G401.6 (cell line): Measurements from ENCODE around the gene APOL2.
"Not testable (repeated sequence)": the region's sequence is repeated elsewhere in the genome, so short reads cannot be mapped to it uniquely, and the experiment has no call there.

ENCODE experiments used
- FAIRE-seq: peaks from 2 replicates; lab custom pipeline; 2012; peaks lifted over from hg19 to GRCh38; lab: Jason Lieb, UNC

APOL2 gene

GRCh38 chr22:36239401-36240171 lies at the start of gene APOL2:
Gene APOL2 (minus strand): TSS chr22:36239527. CDS start chr22:36233162, 6,365 bp downstream.
- FAIRE-seq = peak; percentile 96

- FAIRE-seq = no peak
Observed at GRCh38 chr22:36288571-36289405, 49.5 kb upstream of the APOL2 start.

- FAIRE-seq = no peak
Observed at GRCh38 chr22:36287881-36288515, 48.7 kb upstream of the APOL2 start.

GRCh38 chr22:36286096-36286957 lies 47.0 kb upstream of the APOL2 start:
- FAIRE-seq = peak; percentile 78

- FAIRE-seq = no peak
Observed at GRCh38 chr22:36285545-36285944, 46.2 kb upstream of the APOL2 start.

- no peak for FAIRE-seq
Observed at GRCh38 chr22:36285017-36285416, 45.7 kb upstream of the APOL2 start.

- FAIRE-seq = no peak
Observed at GRCh38 chr22:36284171-36284571, 44.8 kb upstream of the APOL2 start.

- FAIRE-seq = no peak
Observed at GRCh38 chr22:36282328-36282831, 43.1 kb upstream of the APOL2 start.

- no peak for FAIRE-seq
Observed at GRCh38 chr22:36281781-36282327, 42.5 kb upstream of the APOL2 start.

- FAIRE-seq = no peak
Observed at GRCh38 chr22:36280379-36280778, 41.1 kb upstream of the APOL2 start.

GRCh38 chr22:36279219-36279666 lies 39.9 kb upstream of the APOL2 start:
- FAIRE-seq = no peak

GRCh38 chr22:36277482-36278291 lies 38.4 kb upstream of the APOL2 start:
- FAIRE-seq = no peak

- no peak for FAIRE-seq
Observed at GRCh38 chr22:36274531-36274930, 35.2 kb upstream of the APOL2 start.

GRCh38 chr22:36271951-36272350 lies 32.6 kb upstream of the APOL2 start:
- not testable (repeated sequence) for FAIRE-seq

- FAIRE-seq = not testable (repeated sequence)
Observed at GRCh38 chr22:36271231-36271630, 31.9 kb upstream of the APOL2 start.

GRCh38 chr22:36267896-36268485 lies 28.7 kb upstream of the APOL2 start:
- FAIRE-seq = no peak

GRCh38 chr22:36267058-36267457 lies 27.7 kb upstream of the APOL2 start:
- FAIRE-seq = no peak

GRCh38 chr22:36263886-36264664 lies 24.7 kb upstream of the APOL2 start:
- not testable (repeated sequence) for FAIRE-seq

GRCh38 chr22:36263216-36263673 lies 23.9 kb upstream of the APOL2 start:
- FAIRE-seq = not testable (repeated sequence)
